HG02852 (cell line): ENCODE measurements around the gene FAM221B.

ENCODE experiments used
- ATAC-seq: cut with Tn5 transposase; IDR thresholded peaks from one replicate; pipeline ENCODE4 v1.9.1; 2021; ENCODE audit warnings: mild to moderate bottlenecking, moderate library complexity; ENCODE audit not compliant: unreplicated experiment

Gene FAM221B

DNA sequence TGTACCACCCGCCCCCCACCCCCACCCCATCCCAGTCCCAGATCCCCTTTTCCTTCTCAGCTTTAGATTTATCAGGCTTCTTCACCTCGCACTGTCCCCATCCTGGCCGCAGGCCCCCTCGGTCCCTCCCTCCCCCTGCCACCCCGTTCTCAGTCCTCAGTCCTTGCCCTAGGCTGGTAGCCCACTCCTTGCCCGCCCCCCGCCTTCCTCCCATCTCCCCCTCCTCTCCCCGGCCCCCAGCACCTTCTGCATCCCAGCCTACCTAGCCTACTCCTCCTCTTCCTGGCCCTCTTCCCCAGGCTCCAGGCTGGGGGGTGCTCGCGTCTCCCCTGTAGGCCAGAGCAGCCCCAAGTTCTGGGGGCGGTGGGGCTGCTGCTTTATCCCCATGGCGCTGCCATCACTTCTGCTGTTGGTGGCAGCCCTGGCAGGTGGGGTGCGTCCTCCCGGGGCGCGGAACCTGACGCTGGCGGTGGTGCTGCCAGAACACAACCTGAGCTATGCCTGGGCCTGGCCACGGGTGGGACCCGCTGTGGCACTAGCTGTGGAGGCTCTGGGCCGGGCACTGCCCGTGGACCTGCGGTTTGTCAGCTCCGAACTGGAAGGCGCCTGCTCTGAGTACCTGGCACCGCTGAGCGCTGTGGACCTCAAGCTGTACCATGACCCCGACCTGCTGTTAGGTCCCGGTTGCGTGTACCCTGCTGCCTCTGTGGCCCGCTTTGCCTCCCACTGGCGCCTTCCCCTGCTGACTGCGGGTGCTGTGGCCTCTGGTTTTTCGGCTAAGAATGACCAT lies 36.3 kb downstream of the FAM221B start:
- no peak for ATAC-seq

- ATAC-seq = no peak
Measured at GRCh38 chr9:35791297-35791921, 37.1 kb downstream of the FAM221B start, which contains the start of gene NPR2. TSS of gene NPR2 (plus strand) at chr9:35791591. CDS start at chr9:35792409, 818 bp downstream.

GRCh38 chr9:35790385-35791296 lies 37.9 kb downstream of the FAM221B start:
- no peak for ATAC-seq

DNA sequence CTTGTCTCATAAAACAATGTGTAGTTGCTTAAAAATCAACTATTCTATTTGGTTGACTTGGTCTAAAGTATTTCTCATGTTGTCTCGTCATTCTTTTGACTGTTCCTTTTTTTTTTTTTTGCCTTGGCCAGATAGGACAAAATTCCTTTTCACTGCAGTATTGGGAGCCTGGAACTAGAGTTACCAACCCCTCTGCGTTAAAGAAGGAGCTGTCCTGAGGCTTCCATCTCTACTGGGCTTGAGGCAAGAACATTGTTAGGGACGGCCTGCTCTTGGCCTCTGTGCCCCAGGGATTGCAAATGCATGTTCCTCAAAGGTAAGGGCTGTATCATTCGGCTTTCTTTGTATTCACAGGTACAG lies 38.5 kb downstream of the FAM221B start:
- ATAC-seq = no peak

- ATAC-seq = no peak
Measured at GRCh38 chr9:35789541-35789940, 39.0 kb downstream of the FAM221B start.

- ATAC-seq = no peak
Measured at GRCh38 chr9:35783418-35783817, 45.1 kb downstream of the FAM221B start.

DNA sequence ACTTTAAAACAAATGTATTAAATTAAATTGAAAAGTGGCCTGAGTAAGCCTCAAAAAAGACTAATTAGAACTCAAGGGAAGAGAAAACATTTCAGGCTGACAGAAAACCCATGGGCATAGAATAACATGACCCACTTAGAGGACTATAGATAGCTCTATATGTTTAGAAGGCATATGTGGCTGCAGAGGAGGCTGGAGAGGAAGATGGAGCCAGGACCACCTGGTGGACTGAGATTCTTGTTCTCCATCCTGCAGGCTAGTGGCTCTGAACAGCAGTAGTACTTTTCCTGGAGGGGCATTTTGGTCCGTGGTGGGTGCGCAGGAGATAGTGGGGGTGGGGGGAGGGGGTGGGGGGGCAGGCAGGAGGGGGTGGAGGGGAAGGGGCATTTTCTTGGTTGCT lies 47.5 kb downstream of the FAM221B start:
- ATAC-seq = no peak

DNA sequence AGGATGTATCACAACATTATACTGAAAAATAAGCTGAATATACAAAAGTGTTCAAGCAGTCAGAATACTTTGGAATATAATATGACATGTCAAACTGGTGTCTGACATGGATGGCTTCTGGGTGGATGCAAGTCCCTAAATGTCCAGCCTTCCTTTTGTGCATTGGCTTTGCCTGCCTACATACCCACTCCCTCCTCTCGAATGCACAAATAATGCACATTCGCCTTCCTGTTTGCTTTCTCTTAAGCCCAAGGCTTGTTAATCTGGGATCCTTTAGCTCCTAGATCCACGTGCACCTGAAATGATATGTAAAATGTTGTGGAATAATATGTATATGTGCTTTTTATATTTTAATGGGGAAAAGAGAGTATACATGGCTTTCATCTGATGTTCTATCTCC lies 50.0 kb downstream of the FAM221B start:
- ATAC-seq = no peak

GRCh38 chr9:35776018-35776417 lies 52.5 kb downstream of the FAM221B start:
- no peak for ATAC-seq

DNA sequence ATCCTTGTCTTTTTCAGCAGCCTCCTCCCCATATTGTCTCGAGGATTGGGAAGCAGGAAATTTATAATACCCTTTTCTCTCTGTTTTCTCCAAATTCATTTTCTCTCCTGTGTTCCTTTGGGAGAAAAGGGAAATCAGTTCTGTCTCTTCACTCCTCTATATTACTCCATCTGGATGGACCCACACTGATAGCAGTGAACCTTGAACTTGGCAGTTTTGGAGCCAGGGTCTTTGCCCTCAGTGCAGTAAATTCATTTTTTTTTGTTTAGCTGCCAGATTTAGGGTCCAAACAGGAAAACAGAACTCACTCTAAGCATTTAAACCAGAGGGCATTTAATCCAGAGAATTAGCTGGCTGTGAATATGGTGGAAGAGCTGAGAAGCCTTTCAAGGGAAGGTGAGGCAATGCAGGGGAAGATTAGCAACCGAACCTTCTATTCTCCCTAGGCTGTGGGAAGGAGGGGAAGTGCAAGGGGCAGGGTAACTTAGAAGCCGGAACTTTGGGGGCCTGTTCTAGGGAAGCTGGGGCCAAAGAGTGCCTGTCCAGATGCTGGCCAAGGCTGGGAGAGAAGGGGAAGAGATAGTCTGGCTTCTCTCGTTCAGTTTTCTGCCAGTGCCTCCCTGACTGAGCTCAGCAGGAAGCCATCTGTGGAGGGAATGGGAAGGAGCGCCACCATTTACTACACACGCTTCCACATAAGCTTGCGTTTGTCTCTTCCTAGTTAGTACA lies 53.5 kb downstream of the FAM221B start:
- ATAC-seq = no peak

GRCh38 chr9:35771943-35772342 lies 56.6 kb downstream of the FAM221B start:
- ATAC-seq = no peak

DNA sequence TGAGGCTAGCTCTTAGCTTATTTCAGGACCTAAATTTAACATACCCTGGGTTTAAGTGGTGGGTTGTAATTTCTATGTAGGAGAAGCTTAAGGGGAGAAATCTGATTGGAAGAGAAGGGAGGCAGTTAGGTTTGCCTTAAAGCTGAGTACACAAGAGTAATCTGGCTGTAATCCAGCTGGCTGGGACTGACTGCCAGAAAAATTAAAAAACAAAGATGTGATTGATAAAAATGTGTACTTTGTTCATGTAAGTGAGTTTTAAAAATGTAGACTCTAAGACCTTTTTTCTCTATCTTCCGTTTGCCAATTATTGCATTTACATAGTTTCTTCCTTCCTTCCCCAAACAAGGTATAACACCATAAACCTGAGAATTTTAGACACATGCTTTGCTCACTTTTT lies 57.0 kb downstream of the FAM221B start:
- no peak for ATAC-seq

DNA sequence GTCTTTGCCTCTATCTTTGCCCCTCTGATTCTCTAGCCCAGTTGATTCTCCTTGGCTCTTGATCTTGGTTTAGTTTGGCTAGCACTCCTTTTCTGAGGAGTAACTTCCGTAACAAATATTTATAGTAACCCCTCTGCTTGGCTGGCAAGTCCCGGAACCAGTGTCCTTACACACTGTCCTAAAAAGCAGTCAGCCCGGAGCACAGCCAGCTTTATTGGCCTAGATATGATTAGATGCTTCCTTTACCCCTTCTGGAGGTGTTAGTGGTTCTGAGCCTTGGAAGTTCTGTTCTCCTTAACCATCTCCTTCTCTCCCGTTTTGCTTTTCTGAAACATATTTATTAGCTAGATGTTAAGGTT lies 57.5 kb downstream of the FAM221B start:
- ATAC-seq = no peak

- no peak for ATAC-seq
Measured at GRCh38 chr9:35769763-35770162, 58.8 kb downstream of the FAM221B start.

- ATAC-seq = no peak
Measured at GRCh38 chr9:35767458-35767857, 61.1 kb downstream of the FAM221B start.

DNA sequence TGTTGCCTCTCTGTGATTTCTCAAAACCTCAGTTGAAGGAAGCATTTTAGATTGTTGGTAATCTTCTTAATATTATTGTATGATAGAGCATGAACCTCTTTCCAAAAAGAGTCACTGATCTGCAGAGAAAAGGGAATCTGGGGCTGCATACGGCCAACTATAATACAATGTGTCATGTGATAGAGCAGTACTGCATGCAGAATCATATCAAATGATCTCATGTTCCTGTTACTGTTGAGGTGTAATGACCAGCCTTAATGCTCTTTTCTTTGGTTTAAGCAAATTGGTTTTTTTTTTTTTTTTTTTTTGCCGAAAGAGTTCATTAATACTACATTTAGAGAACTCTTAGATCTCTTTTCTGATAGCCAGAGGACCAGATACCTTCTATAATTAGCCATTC lies 61.5 kb downstream of the FAM221B start:
- no peak for ATAC-seq
